Muscle layer of duodenum (tissue), 2 donors: Measurements from ENCODE around the gene SAMD4A.

Experiments used
- H3K27ac ChIP-seq: one replicate; pipeline ENCODE4 v1.7.0; 2013; ENCODE audit warnings: mild to moderate bottlenecking, low read length
- H3K27me3 ChIP-seq: one replicate; pipeline ENCODE4 v1.7.0; 2013; ENCODE audit warnings: low read depth, mild to moderate bottlenecking, control low read depth, low read length
- H3K36me3 ChIP-seq, 2 donors: one replicate each; pipeline ENCODE4 v1.7.0; 2013; ENCODE audit warnings: low read length in 2 of 2, control low read depth in 1 of 2, mild to moderate bottlenecking in 1 of 2; ENCODE audit not compliant: insufficient read depth in 2 of 2, control insufficient read depth in 1 of 2
- H3K4me1 ChIP-seq, 2 donors: one replicate each; pipeline ENCODE4 v1.7.0; 2013; ENCODE audit warnings: low read length in 2 of 2, mild to moderate bottlenecking in 2 of 2, control low read depth in 1 of 2, moderate library complexity in 1 of 2; ENCODE audit not compliant: insufficient read depth in 2 of 2, control insufficient read depth in 1 of 2
- H3K4me3 ChIP-seq, 2 donors: one replicate each; pipeline ENCODE4 v1.7.0; 2013; ENCODE audit warnings: low read length in 2 of 2, low read depth in 1 of 2, mild to moderate bottlenecking in 1 of 2
- H3K9me3 ChIP-seq, 2 donors: one replicate each; pipeline ENCODE4 v1.7.0; 2013; ENCODE audit warnings: low read length in 2 of 2, control low read depth in 1 of 2, mild to moderate bottlenecking in 1 of 2; ENCODE audit not compliant: control insufficient read depth in 1 of 2
- donor health status: healthy.

Gene SAMD4A

DNA sequence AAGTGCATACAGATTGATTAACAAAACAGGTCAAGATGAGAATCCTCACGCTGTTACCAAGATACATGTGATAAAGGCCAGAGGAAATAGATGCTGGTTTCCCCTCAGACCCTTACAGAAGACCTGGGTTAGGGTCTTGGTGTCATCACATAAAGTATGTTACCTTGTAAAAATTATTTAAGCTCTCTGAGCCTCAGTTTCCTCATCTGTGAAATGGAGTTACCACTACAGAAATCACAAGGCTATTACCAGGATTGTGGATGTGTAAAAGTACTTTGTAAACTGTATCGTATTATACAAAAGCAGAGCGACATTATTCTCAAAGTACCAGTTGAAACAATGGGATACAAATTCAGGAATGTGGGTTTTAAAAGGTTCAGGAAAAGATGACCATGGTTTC lies 14.0 kb downstream of the SAMD4A start:
- H3K27me3 ChIP-seq: no peaks in the 10 kb centered on the region
- H3K36me3 ChIP-seq: peaks cover 0 to 5% of the 10 kb centered on the region in 2 donors
- H3K4me3 ChIP-seq: no peak overlapping the region
- no peaks in the 10 kb centered on the region for H3K9me3 ChIP-seq
- no peak overlapping the region for H3K27ac ChIP-seq
- H3K4me1 ChIP-seq: peaks cover 0 to 36% of the 10 kb centered on the region in 2 donors

DNA sequence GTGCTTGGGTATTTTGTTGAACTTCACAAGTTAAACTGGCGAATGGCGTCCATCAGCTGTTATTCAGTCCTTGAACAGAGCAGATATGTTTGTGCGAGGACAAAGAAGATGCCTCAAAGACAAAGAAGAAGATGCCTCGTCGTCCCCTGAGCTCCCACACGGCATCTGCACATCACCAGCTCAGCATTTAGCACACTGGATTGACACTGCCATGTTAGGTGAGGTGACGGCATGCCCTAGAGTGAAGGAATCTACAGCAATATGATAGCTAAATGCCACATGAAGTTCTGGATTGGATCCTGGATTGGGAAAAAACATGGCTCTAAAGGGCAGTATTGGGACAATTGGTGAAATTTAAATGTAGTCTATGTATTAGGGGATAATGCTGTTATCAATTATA lies 15.4 kb downstream of the SAMD4A start:
- Histone ChIP-seq H3K4me3 (no peak overlapping the region), H3K27ac (no peak overlapping the region), H3K36me3 (peaks cover 0 to 5% of the 10 kb centered on the region in 2 donors), H3K27me3 (no peaks in the 10 kb centered on the region), H3K4me1 (peaks cover 0 to 23% of the 10 kb centered on the region in 2 donors), H3K9me3 (no peaks in the 10 kb centered on the region)

DNA sequence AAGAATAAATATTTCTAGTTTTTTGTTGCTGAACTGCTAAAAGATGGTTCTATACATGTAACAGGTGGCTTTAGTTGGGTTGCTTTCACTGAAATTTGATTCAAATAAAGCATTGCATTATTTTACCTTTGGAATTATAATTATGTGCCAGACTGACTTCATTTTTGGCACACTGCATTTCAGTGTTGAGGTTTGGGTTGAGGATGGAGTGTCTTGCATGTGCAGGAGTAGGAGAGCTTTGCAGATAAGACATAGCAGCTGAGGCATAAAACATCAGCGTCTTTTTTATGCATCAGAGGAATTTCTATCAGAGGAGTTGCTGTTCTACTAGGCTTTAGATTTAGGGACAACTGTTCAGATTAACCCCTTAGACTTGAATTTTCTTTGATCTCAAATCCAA lies 17.2 kb downstream of the SAMD4A start:
- peaks cover 0 to 5% of the 10 kb centered on the region in 2 donors for H3K36me3 ChIP-seq
- H3K27me3 ChIP-seq: no peaks in the 10 kb centered on the region
- H3K4me3 ChIP-seq: no peak overlapping the region
- no peak overlapping the region for H3K27ac ChIP-seq
- no peaks in the 10 kb centered on the region for H3K9me3 ChIP-seq
- peaks cover 0 to 14% of the 10 kb centered on the region in 2 donors for H3K4me1 ChIP-seq

DNA sequence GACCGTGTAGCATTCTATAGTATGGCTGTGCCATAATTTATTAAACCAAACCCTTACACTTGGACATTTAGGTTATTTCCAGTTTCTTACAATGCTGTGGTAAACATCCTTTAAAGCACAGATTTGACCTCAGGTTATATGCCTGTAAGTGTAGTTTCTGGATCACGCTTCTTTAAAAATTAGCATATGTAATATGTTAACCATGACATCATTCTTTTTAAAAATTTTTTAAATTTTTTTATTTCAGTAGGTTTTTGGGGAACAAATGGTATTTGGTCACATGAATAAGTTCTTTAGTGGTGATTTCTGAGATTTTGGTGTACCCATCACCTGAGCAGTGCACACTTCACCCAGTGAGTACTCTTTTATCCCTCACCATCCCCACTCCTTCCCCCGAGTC lies 18.3 kb downstream of the SAMD4A start:
- Histone ChIP-seq H3K9me3 (no peaks in the 10 kb centered on the region), H3K27me3 (no peaks in the 10 kb centered on the region), H3K27ac (no peak overlapping the region), H3K36me3 (peaks cover 0 to 5% of the 10 kb centered on the region in 2 donors), H3K4me1 (peaks cover 0 to 5% of the 10 kb centered on the region in 2 donors), H3K4me3 (no peak overlapping the region)

DNA sequence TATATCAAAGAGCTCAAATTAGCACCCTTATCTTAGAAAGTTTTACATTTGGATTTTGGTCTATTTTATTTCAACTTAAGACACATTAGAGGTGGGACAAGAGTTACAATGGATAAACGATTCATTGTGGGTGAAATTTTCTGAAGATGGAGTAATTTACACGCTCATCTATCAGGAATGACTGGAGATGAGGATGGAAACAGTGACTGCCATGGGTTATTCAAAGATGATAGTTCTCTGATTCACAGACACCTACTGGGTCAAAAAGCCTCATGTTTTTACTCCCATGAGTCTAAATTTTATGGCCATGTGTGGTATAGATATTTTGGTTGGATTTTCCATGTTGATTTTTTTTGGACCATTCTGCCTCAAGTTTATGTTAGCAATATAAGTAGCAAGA lies 22.1 kb downstream of the SAMD4A start:
- H3K36me3 ChIP-seq: peaks cover 0 to 5% of the 10 kb centered on the region in 2 donors
- no peak overlapping the region for H3K4me3 ChIP-seq
- H3K27me3 ChIP-seq: no peaks in the 10 kb centered on the region
- H3K4me1 ChIP-seq: peaks cover 0 to 13% of the 10 kb centered on the region in 2 donors
- no peak overlapping the region for H3K27ac ChIP-seq
- H3K9me3 ChIP-seq: no peaks in the 10 kb centered on the region

DNA sequence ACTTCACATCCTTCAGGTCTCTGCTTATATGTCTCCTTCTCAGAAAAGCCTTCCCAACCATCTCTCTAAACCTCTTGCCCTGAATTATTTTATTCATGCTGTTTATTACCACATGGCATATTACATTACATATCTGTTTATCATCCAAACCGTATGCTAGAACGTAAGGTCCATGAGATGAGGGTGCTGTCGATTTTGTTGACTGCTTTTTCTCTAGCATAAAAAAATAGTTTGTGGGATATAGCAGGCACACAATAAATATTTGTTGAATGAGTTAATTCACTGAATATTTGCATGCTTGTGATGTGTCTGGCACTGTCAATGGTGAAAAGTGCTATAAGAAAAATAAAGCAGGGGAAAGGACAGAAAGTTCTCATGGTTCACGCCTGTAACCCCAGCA lies 22.9 kb downstream of the SAMD4A start:
- Histone ChIP-seq H3K4me3 (no peak overlapping the region), H3K27ac (no peak overlapping the region), H3K36me3 (peaks cover 0 to 5% of the 10 kb centered on the region in 2 donors), H3K9me3 (no peaks in the 10 kb centered on the region), H3K4me1 (peaks cover 0 to 11% of the 10 kb centered on the region in 2 donors), H3K27me3 (no peaks in the 10 kb centered on the region)

DNA sequence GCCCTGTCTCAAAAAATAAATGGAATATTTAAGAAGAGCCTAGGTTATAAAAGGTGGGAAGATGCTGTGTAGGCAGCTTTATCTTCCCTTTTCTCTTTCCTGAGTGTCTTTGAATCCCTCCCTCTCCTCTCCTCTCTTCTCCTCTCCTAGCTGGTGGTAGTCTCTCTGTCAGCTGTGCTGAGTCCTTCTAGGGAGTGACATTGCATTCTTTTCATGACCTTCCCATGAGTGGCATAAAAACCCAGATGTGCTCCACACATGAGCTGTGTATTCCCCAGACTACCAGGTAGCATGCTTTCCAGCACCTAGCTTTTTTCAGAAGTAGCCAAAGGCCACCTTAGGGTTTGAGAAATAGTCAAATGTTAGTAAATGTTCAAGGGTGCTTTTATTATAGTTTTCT lies 23.6 kb downstream of the SAMD4A start:
- H3K4me1 ChIP-seq: peaks cover 0 to 11% of the 10 kb centered on the region in 2 donors
- H3K9me3 ChIP-seq: no peaks in the 10 kb centered on the region
- no peak overlapping the region for H3K27ac ChIP-seq
- H3K27me3 ChIP-seq: no peaks in the 10 kb centered on the region
- peaks cover 0 to 4% of the 10 kb centered on the region in 2 donors for H3K36me3 ChIP-seq
- no peak overlapping the region for H3K4me3 ChIP-seq

DNA sequence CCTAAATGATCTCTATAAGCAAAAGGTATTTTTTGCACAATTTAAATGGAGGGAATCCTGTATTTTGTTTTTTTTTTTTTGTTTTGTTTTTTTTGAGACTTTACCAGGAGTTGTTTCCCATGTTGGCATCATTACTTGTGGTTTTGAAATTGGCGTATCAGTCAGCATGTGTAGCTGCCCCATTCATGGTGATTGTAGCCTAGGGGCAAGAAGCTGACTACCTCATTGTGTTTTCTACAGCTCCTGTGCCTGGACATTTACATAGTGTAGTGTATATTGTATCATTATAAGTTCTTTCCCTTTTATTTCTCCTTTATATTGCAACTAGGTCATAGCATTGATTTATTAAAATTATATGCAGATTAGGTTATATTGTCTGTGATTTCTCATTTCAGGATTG lies 24.5 kb downstream of the SAMD4A start:
- no peaks in the 10 kb centered on the region for H3K27me3 ChIP-seq
- no peak overlapping the region for H3K27ac ChIP-seq
- H3K4me1 ChIP-seq: peaks cover 0 to 14% of the 10 kb centered on the region in 2 donors
- no peak overlapping the region for H3K4me3 ChIP-seq
- H3K36me3 ChIP-seq: no peaks in the 10 kb centered on the region
- H3K9me3 ChIP-seq: no peaks in the 10 kb centered on the region

DNA sequence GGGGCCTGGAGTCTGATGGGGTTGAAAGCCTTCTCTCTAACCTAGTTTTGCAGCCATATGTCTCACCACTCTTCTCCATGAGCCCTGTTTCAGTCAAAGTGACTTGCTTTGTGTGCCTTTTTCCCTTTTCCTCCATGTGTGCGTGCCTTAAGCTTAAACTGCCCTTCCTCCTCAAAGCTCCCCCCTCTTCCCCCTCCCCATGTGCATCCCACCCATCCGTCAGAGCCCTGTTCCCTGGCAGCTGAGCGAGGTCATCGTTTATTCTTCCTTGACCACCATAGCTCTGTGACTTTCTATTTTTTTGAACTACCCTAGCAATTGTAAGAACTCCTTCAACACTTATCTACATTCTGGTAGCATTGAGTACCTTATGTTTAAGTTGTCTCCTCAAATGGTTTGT lies 24.9 kb downstream of the SAMD4A start:
- no peaks in the 10 kb centered on the region for H3K9me3 ChIP-seq
- H3K27ac ChIP-seq: no peak overlapping the region
- no peaks in the 10 kb centered on the region for H3K36me3 ChIP-seq
- no peak overlapping the region for H3K4me3 ChIP-seq
- peaks cover 0 to 14% of the 10 kb centered on the region in 2 donors for H3K4me1 ChIP-seq
- H3K27me3 ChIP-seq: no peaks in the 10 kb centered on the region

DNA sequence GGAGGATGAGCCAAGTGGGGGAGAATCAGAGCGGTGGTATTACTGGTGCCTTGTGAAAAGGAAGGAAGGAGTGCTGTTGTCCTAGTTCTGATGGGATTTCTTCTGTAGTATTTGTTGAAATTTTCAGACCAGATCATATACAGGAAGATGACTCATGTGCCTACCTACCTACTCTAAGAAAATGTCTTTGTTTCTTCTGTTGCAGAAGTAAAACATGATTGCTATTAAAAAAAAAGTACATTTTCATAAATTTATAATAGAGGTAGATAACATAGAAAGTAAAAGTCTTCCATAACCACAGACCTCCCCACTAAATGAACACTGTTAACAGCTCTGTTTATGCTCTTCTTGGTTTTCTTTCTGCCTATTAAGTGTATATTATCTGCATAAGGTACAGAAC lies 26.9 kb downstream of the SAMD4A start:
- no peak overlapping the region for H3K4me3 ChIP-seq
- H3K4me1 ChIP-seq: peaks cover 0 to 14% of the 10 kb centered on the region in 2 donors
- H3K9me3 ChIP-seq: no peaks in the 10 kb centered on the region
- no peaks in the 10 kb centered on the region for H3K36me3 ChIP-seq
- H3K27ac ChIP-seq: no peak overlapping the region
- no peaks in the 10 kb centered on the region for H3K27me3 ChIP-seq

DNA sequence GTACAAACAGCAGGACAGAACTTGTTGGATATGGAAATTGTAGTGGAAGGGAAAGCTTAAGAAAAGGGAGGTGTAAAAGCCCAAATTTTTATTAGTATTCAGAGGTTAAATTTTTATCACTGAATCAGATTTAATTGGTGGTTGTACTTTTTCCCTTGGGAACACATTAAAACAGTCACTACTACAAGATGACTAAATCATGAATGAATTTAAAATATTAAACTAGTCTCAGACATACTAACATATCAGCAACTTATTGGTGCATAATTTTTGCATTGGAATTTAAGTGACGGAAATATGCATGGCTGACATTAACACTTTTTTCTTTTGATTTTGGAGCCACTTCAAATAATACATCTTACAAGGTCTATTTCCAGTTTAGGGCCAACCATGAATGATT lies 27.6 kb downstream of the SAMD4A start:
- Histone ChIP-seq H3K4me1 (peaks cover 0 to 18% of the 10 kb centered on the region in 2 donors), H3K27me3 (no peaks in the 10 kb centered on the region), H3K27ac (no peak overlapping the region), H3K9me3 (no peaks in the 10 kb centered on the region), H3K4me3 (no peak overlapping the region), H3K36me3 (no peaks in the 10 kb centered on the region)

DNA sequence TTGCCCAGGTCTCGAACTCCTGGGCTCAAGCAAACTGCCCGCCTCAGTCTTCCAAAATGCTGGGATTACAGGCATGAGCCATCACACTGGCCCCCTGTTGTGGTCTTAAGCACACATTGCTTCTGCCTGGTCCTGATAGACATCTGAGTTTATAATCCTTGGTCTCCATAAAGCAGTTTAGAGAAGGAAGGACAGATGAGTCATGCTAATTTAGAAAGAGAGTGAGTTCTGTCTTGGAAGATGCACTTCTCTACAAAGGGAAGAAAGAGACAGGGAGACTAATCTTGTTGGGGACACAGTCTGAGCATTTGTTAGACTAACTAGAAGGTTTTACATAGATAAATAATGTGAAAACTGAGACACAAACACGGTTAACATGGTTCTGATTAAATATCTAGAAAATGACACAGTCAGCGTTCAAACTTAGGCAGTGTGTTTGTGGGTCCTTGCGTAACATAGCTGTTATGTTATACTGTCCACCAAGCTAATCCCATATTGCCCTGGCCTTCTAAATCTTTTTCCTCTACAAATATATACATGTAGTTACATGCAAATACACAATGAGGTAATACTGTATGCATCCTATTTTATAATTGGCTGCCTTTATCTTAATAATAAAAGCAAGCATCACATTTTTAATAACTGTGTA lies 31.0 kb downstream of the SAMD4A start:
- no peaks in the 10 kb centered on the region for H3K36me3 ChIP-seq
- no peak overlapping the region for H3K4me3 ChIP-seq
- no peaks in the 10 kb centered on the region for H3K27me3 ChIP-seq
- H3K27ac ChIP-seq: no peak overlapping the region
- peaks cover 0 to 25% of the 10 kb centered on the region in 2 donors for H3K4me1 ChIP-seq
- no peaks in the 10 kb centered on the region for H3K9me3 ChIP-seq
